Brain microvascular endothelial cell (primary cell): Measurements from ENCODE around the gene AKT2.

ENCODE experiments used
- DNase-seq: peaks from one replicate; pipeline ENCODE4 v3.0.0-alpha.2; 2020
- H3K27ac ChIP-seq: fragments of 250-450 bp; sonication (Bioruptor Pico); 2 replicates; pipeline ENCODE4 v1.5.1; 2020; ENCODE audit warnings: mild to moderate bottlenecking, moderate library complexity
- H3K27me3 ChIP-seq: fragments of 250-450 bp; sonication (Bioruptor Pico); replicated peaks from 2 replicates; pipeline ENCODE4 v1.5.1; 2020; ENCODE audit warnings: mild to moderate bottlenecking
- H3K36me3 ChIP-seq: fragments of 250-450 bp; sonication (Bioruptor Pico); replicated peaks from 2 replicates; pipeline ENCODE4 v1.5.1; 2020; ENCODE audit warnings: mild to moderate bottlenecking
- H3K4me3 ChIP-seq: 2 replicates; pipeline ENCODE4 v1.5.1; 2011; ENCODE audit warnings: low read depth, mild to moderate bottlenecking, control low read depth, low read length, moderate library complexity
- CTCF ChIP-seq: IDR thresholded peaks from 2 replicates; pipeline ENCODE4 v1.5.1; 2011; ENCODE audit warnings: low read depth, mild to moderate bottlenecking, moderate library complexity, low read length, control low read depth, inconsistent platforms; ENCODE audit errors: missing control alignments
- in situ Hi-C: cut with HindIII; loops from 2 replicates; pipeline ENCODE4 v1.10.0; 2017; ENCODE audit warnings: low sequenced_read_pairs, low pct_ligation_motif_present

AKT2 gene

GRCh38 chr19:40251244-40251643 is 33.9 kb downstream of the AKT2 start:
- no peaks in the 10 kb centered on the region for H3K27me3 ChIP-seq
- TF ChIP-seq CTCF = no peak
- no peak for DNase-seq
- H3K4me3 ChIP-seq = no peak overlapping the region
- peaks cover 31% of the 10 kb centered on the region for H3K36me3 ChIP-seq
- no peak overlapping the region for H3K27ac ChIP-seq
- in situ Hi-C loops = no loop called here

GRCh38 chr19:40249781-40250180 is 35.4 kb downstream of the AKT2 start:
- Histone ChIP-seq H3K36me3 (peaks cover 17% of the 10 kb centered on the region), H3K4me3 (no peak overlapping the region), H3K27me3 (no peaks in the 10 kb centered on the region), H3K27ac (no peak overlapping the region)
- no peak for TF ChIP-seq CTCF
- no peak for DNase-seq
- in situ Hi-C loops = no loop called here

GRCh38 chr19:40249201-40249600 is 35.9 kb downstream of the AKT2 start:
- H3K27me3 ChIP-seq = no peaks in the 10 kb centered on the region
- in situ Hi-C loops = no loop called here
- DNase-seq = no peak

GRCh38 chr19:40247735-40248262 is 37.3 kb downstream of the AKT2 start:
- H3K36me3 ChIP-seq = peaks cover 4% of the 10 kb centered on the region
- H3K27me3 ChIP-seq = no peaks in the 10 kb centered on the region
- no peak overlapping the region for H3K27ac ChIP-seq
- no peak for DNase-seq
- no peak for TF ChIP-seq CTCF
- no peak overlapping the region for H3K4me3 ChIP-seq
- in situ Hi-C loops = no loop called here

More at GRCh38 chr19:40249201-40249600, 35.9 kb downstream of the AKT2 start:
- no peak overlapping the region for H3K4me3 ChIP-seq
- no peak for TF ChIP-seq CTCF
- H3K36me3 ChIP-seq = peaks cover 13% of the 10 kb centered on the region
- no peak overlapping the region for H3K27ac ChIP-seq

- TF ChIP-seq CTCF = no peak
- in situ Hi-C loops = no loop called here
- H3K4me3 ChIP-seq = no peak overlapping the region
- no peak overlapping the region for H3K27ac ChIP-seq
- H3K27me3 ChIP-seq = no peaks in the 10 kb centered on the region
- H3K36me3 ChIP-seq = peaks cover 4% of the 10 kb centered on the region
- DNase-seq = no peak
Observed at GRCh38 chr19:40247178-40247577, 38.0 kb downstream of the AKT2 start.

GRCh38 chr19:40246292-40247073 is 38.7 kb downstream of the AKT2 start:
- H3K36me3 ChIP-seq = peaks cover 7% of the 10 kb centered on the region
- H3K4me3 ChIP-seq = no peak overlapping the region
- no peak overlapping the region for H3K27ac ChIP-seq
- in situ Hi-C loops = no loop called here
- no peak for TF ChIP-seq CTCF
- no peak for DNase-seq
- H3K27me3 ChIP-seq = no peaks in the 10 kb centered on the region
